HK-2 (cell line): Measurements from ENCODE around the gene KDM4B.

Experiments used
- DNase-seq: peaks from one replicate; pipeline ENCODE4 v3.0.0-alpha.2; 2018; ENCODE audit not compliant: unreplicated experiment

KDM4B gene

GRCh38 chr19:5068233-5069072, 99.5 kb downstream of the KDM4B start:
- no peak for DNase-seq

- no peak for DNase-seq
Measured at GRCh38 chr19:5070331-5070730, 101.4 kb downstream of the KDM4B start.

- no peak for DNase-seq
Measured at GRCh38 chr19:5070930-5071329, 102.0 kb downstream of the KDM4B start.

GRCh38 chr19:5071579-5071978, 102.7 kb downstream of the KDM4B start:
- no peak for DNase-seq

- DNase-seq, result no peak
Measured at GRCh38 chr19:5072115-5072514, 103.2 kb downstream of the KDM4B start.

- no peak for DNase-seq
Measured at GRCh38 chr19:5073153-5073844, 104.4 kb downstream of the KDM4B start.

- no peak for DNase-seq
Measured at GRCh38 chr19:5074407-5074806, 105.5 kb downstream of the KDM4B start.

- DNase-seq, result no peak
Measured at GRCh38 chr19:5074830-5075394, 106.0 kb downstream of the KDM4B start.

- DNase-seq, result no peak
Measured at GRCh38 chr19:5075597-5075996, 106.7 kb downstream of the KDM4B start.

GRCh38 chr19:5076440-5077208, 107.7 kb downstream of the KDM4B start:
- DNase-seq, result no peak

- no peak for DNase-seq
Measured at GRCh38 chr19:5077209-5077515, 108.2 kb downstream of the KDM4B start.

GRCh38 chr19:5078182-5078581, 109.3 kb downstream of the KDM4B start:
- no peak for DNase-seq

- no peak for DNase-seq
Measured at GRCh38 chr19:5078666-5079065, 109.8 kb downstream of the KDM4B start.

- DNase-seq, result no peak
Measured at GRCh38 chr19:5079071-5079774, 110.3 kb downstream of the KDM4B start.

- no peak for DNase-seq
Measured at GRCh38 chr19:5080030-5080654, 111.2 kb downstream of the KDM4B start.

GRCh38 chr19:5080809-5081208, 111.9 kb downstream of the KDM4B start:
- DNase-seq, result no peak

GRCh38 chr19:5081443-5082161, 112.7 kb downstream of the KDM4B start:
- no peak for DNase-seq

- DNase-seq, result no peak
Measured at GRCh38 chr19:5083547-5083965, 114.6 kb downstream of the KDM4B start.

GRCh38 chr19:5085566-5085965, 116.7 kb downstream of the KDM4B start:
- no peak for DNase-seq

GRCh38 chr19:5086230-5086629, 117.3 kb downstream of the KDM4B start:
- no peak for DNase-seq
